Stimulated activated naive CD4-positive, alpha-beta T cell (primary cell): ENCODE data around the gene FOXI1.

Experiments
- DNase-seq, 6 experiments: peaks; one replicate each; lab custom pipeline; 2025; lab: John Stamatoyannopoulos, UW

FOXI1 gene

DNA sequence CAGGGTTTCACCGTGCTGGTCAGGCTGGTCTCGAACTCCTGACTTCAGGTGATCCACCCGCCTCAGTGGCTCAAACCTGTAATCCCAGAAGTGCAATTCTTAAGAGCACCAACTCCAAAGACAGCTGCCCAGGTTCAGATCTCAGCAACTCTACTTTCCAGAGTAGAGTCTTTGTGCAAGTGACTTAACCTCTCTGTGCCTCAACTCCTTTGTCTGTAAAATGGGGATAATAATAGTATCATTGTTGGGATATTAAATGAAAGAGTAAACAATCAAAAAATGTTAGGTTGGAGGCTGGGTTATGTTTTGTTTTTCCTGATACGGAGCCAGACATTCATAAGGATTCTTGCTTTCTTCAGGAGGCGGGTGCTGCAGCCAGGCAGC, 45.0 kb downstream of the FOXI1 start:
- no peak for DNase-seq

DNA sequence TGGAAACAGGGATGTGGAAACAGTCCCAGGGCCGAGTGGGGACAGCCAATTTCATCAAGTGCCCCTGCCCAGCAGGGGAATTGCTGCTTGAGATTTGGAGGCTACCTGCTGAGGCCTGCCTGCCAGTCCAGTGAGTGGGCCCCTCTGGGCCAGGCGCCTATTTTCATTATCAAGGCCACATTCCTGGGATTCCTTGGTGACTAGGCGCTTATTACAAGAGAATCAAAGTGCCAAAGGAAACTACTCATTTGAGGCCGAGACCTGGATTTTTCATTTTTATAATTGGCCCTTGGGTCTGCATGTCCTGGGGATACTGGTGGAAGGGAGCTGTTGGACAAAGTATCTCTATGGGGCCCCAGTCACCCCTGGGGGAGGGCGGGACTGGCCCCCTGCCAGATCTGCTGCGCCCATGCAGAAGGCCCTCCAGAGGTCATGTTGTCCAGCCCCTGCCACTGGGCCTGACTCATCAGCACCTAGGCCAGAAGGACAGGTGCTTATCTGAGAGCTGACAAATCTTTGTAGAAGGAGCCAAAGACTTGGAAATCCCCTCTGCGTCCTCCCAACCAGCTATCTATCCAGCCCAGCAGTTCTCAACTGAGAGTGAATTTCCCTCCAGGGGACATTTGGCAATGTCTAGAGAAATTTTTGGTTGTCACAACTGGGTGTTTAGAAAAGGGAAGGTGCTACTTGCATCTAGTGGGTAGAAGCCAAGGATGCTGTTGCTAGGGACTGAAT, 45.6 kb downstream of the FOXI1 start:
- no peak for DNase-seq

DNA sequence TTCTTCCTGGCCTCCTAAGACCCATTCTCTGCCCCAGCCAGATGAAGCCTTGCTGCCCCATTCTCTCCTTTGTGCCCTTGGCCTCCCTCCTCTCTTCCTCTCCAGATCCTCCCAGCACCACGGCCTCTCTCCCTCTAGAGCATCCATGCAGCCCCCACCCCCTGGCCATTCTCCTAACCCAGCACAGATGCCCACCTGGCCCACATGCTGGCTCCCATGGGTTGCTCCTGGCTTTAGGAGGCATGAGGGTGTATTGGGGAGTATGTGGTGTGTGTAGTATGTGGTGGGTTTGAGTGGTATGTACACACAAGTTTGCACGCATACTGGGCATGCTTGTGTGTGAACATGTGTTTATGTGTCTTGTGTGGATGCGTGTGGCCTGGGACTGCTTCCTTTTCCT, 47.1 kb downstream of the FOXI1 start:
- no peak for DNase-seq

DNA sequence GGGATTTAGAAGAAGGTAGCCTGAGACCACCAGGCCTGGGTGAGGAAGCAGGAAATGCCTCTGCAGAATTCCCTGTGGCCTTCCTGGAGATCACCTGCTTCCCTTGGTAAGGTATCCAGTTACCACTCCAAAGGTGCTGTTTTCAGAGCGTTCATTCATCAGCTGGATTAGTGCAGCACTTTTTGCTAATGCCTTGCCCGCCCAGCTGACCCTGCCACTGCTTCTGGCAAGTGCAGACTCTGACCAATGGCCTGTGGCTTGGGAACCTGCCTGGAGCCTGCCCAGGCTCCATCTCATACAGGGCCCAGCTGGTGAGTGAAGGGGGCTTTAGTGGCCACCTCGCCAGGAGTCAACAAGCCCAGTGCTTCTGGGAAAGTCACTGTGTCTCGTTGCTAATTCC, 48.6 kb downstream of the FOXI1 start:
- DNase-seq = no peak

DNA sequence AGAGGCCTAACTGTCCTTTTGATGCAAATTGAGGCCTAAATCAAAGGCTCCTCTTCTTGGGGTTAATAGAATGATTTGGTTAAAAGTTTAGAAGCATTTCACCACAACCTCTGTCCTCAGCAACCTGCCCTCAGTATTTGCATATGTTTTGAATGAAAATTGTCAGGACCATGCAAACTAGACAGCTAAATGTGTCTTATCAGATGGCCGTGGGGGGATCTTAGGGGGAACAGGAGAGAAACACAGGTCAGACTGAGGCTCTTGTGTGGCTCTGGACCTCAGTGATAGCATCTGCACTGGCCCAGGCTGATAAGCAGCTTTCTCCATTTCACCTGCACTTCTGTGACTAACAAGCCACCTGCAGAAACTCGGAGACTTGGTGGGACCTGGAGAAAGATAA, 49.0 kb downstream of the FOXI1 start:
- DNase-seq = no peak

DNA sequence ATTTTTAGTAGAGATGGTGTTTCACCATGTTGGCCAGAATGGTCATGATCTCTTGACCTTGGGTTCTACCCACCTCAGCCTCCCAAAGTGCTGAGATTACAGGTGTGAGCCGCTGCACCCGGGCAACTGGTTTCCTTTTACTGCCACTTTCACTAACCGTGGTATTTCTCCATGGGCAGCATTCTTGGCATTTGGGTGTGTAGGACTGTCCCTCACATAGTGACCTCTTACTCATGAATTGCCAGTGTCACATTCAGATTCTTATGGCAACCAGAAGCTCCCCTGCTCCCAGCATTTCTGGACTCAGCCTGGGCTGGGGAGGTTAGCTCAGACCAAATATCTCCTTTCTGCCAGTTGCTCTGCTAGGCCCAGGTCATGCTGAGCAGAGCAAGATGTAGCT, 50.1 kb downstream of the FOXI1 start:
- DNase-seq = no peak

DNA sequence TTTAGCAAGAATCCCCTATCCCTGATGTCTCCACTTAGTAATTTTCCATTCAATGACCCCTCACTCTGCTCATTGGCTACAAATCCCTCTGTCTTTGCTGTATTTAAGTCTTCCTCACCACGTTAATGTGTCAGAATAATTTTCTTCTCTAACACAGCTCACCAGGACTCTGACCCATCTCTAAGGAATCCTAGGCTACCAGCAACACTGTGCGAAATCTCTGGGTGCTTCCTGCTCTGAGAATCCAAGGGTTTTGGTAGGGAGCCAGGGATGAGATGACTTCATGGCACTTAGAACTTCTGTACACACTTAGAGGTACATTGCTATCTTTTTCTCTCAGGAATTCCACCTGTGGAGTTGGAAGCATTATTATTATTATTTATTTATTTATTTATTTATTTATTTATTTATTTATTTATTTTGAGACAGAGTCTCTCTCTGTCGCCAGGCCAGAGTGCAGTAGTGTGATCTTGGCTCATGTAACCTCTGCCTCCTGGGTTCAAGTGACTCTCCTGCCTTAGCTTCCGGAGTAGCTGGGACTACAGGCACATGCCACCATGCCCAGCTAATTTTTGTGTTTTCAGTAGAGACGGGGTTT, 53.5 kb downstream of the FOXI1 start:
- DNase-seq = no peak
